ENCODE data around the gene AIFM3.

Gene AIFM3

DNA sequence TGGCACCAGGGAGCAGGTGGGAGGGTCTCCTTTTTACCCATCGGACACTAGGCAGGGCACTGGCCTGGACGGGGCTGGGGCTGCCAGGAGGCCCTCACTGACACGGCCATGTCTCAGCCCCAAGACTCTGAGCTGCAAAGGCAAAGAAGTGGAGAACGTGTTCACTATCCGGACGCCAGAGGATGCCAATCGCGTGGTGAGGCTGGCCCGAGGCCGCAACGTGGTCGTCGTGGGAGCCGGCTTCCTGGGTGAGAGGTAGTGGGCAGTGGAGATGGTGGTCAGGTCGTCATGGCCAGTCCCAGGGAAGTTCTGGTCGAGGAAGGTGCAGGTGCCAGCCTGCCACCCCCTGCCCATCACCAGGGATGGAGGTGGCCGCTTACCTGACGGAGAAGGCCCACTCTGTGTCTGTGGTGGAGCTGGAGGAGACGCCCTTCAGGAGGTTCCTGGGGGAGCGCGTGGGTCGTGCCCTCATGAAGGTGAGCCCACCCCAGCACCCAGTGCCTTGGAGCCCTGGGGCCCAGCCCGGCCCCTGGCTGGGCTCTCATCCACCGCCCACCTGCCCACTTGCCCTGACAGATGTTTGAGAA is 9.3 kb downstream of the AIFM3 start:
- no peak for DNase-seq

DNA sequence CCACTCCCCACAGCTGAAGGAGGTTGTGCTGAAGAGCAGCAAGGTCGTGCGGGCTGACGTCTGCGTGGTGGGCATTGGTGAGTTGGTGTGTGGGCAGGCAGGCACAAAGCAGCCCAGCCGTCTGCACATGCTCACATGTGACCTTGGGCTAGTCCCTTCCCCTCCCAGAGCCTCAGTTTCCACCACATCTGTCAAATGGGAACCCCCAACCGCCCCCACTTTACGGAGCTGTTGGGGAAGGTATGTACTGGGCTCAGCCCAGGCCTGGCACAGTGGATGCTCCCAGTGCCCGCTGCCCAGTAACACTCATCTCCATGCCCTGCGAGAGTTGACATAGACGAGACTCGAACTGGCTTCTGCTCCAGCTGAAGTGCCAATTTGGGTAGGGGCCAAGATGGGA is 10.0 kb downstream of the AIFM3 start:
- DNase-seq: no peak

DNA sequence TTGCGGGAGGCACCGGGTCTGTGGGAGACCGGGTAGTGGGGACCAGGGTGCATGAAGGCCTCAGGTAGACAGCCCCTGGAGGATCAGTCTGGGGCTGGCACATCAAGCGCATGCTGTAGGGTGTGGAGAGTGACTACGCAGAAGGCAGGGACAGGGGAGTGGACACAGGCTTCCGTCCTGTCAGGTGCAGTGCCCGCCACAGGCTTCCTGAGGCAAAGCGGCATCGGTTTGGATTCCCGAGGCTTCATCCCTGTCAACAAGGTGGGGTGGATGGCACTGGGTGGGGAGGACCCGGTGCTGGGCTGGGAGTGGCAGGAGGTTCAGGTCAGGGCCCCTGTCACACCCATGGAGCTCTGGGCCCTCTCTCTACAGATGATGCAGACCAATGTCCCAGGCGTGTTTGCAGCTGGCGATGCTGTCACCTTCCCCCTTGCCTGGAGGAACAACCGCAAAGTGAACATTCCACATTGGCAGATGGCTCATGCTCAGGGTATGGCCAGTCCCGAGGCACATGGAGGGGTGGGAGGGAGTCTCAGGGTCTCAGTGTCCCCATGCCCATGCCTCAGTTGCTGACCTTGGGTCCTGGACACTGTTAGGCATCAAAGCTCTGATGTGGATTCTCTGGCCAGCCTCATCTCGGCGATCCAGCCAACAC is 10.6 kb downstream of the AIFM3 start:
- no peak for DNase-seq

DNA sequence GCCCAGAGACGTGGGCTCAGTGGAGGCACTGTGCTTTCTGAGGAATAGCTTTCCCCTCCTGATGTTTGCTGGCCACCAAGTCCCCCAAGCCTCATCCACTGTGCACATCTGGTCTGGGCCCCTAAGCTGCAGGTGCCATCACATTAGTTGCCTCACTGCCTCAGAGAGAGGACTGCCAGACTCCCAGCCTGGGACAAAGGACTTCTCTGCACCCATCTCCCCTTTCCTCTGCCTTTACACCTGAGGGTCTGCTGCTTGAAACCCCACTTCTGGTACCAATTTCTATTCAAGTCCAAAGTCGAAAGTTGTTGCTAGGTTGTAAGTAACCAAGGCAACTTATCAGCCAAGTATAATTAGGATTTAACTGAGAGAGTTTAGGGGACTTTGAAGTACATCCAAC is 11.4 kb downstream of the AIFM3 start:
- DNase-seq: no peak

DNA sequence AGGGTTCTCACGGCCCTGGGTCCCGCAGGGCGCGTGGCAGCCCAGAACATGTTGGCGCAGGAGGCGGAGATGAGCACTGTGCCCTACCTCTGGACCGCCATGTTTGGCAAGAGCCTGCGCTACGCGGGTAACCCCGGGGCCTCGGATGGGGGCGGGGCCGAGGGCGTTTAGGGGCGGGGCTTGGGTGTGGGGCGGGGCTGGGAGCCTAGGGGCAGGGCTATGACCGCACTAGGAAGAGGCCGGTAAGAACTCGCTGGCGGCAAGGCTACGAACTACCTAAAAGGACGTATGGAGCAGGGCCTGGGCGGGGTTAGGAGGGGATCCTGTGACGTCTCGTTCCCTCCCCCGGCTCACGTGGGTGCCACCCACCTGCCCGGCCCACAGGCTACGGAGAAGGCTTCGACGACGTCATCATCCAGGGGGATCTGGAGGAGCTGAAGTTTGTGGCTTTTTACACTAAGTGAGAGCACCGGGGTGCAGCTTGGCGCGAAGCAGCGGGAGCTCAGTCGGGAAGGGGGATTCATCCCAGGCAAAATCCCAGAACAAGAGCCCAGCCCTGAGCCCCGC is 12.3 kb downstream of the AIFM3 start:
- DNase-seq: no peak

DNA sequence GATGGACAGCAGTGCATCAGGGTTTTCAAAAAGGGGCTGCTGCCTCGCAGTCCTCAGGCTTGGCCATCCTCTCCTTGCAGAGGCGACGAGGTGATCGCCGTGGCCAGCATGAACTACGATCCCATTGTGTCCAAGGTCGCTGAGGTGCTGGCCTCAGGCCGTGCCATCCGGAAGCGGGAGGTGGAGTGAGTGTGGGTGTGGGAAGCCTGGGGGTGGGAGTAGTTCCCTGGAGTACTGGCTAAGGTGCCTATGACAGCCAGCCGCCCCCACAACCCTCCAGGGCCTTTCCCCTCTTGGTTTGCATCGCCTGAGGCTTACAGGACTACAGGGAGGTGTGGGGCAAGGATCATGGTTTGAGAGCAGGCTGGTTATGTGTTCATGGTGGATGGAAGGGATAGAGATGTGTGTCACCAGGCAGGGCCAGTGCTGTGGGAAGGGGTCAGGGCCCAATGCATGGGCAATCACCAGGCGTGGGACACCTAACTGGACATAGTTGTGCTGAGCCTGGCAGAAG is 12.9 kb downstream of the AIFM3 start:
- no peak for DNase-seq

DNA sequence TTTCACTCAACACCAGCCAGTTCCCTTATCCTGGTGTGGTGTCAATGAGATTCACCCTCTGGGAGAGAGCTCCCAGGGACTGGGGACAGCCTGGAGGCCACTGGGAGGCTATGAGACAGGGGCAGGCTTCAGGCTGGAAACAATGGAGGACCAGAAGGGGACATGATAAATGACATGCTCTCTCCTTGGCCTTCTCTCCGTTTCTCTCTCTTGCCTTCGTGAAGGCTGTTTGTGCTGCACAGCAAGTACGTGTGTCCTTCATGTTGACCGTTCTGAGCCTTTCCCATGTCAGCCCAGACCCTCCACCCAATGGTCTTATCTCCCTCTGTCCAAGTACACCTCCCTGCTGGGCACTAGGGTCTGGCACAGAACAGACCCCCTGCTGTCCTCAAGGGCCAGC is 13.5 kb downstream of the AIFM3 start:
- DNase-seq: no peak

DNA sequence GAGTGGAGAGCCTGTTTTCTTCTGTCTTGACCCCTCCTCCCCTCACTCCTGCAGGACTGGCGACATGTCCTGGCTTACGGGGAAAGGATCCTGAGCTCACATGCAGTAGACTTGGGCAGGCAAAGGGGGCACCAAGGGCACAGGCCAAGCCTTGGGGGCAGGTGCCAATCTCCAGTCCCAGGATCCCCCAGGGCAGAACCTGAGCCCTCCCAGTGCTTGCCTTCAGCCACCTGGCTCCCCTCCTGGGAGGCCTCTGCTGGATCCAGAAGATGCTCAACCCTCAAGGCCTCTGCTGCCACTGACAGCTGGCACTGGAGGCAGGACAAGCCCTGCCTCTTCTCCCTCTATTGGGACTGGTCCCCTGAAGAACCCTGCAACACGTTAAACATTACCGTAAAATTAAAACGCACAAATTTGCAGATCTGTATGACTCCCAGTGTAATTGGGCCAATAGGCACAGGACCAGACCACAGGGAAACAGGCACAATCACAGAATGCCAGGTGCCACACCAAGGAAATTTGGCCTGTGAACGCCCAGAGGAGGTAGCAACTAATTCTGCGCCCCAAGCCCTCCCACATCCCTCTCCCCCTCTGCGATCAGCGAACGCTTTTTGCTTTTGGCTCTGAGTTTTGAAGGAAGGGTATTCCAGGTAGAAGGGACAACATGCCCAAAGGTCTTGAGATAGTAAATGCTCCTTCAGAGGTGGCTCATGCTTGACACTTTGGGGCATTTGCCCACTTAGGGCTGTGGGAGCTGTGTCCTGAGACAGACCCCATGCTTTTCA is 14.1 kb downstream of the AIFM3 start:
- DNase-seq: no peak

DNA sequence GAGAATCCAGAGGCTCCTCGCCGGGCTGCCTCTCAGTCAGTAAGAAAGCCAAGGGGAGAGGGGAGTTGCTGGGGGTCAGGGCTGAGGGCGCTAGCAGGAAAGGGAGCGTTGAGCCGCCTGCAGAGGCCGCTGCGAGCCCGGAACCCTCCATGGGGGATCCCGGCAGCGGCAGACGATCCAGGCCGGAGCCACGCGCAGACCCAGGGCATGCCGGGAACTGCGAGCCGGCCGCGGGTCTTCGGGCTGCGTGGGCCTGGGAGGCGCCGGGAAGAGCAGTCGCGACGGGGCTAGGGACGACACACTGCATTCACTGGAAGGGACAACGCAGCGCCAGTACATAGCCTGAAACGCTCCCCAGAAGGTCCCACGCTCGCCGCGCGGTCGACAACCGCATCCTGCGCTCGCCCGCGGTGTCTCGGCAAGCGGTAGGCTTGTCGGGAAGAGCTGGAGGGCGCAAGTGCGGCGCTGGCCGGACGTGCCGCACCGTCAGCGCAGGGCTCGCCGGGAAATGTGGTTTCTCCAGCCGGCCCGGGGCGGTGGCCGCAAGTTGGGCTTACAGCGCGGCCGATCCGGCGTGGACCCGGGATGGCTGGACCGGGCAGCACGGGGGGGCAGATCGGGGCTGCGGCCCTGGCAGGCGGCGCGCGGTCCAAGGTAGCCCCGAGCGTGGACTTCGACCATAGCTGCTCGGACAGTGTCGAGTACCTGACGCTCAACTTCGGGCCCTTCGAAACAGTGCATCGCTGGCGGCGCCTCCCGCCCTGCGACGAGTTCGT is 14.9 kb downstream of the AIFM3 start, which contains the start of gene LZTR1:
LZTR1 (plus strand) TSS at position 511 of the 776 bp plus-strand sequence; CDS start at position 586, 75 bp downstream.
- peak; percentile 38 for DNase-seq

DNA sequence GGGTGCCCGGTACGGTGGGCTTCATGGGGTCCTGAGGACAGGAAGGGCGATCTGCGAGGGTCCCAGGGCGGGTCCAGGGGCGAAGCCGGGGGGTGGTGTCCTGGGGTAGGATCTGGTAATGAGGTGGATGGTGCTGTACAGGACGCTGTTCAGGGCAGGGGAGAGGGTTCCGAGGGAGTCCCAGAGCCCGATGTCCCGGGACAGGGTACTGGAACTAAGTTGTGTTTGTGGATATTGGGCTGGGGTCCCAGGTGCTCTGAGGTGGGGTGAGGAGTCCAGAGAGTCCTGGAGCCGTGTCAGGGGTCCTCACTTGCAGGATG is 15.5 kb downstream of the AIFM3 start:
- no peak for DNase-seq

DNA sequence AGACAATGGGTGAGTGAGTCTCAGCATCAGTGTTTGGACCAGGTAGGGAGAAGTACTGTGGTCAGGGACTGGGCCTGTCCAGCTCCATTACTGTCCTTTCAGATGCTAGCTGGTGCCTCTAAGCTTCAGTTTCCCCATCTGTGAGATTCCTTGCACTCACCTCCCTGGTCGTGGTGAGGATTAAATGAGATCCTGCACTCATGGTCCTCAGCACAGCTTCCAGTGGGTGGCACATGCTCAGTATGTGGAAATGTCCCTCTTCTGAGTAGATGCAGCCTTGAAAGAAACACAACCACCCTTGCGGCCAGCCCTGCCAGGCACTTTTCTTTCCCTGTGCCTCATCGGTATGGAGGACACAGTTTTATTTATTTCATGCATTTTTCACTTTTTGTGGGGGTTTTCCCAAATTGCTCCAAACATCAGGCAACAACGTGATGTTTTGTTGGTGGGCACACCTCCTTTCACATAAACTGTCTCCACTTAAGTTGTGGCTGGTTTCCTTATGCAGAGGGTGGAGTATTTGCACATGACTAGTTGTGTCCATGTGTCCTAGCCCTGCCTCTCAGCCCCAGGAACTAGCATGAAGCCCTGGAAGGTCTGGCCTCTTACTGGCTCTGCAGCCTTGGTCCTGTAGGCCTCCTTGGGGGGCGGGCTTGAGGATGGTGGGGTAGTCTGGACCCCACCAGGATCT is 16.2 kb downstream of the AIFM3 start:
- DNase-seq: no peak

DNA sequence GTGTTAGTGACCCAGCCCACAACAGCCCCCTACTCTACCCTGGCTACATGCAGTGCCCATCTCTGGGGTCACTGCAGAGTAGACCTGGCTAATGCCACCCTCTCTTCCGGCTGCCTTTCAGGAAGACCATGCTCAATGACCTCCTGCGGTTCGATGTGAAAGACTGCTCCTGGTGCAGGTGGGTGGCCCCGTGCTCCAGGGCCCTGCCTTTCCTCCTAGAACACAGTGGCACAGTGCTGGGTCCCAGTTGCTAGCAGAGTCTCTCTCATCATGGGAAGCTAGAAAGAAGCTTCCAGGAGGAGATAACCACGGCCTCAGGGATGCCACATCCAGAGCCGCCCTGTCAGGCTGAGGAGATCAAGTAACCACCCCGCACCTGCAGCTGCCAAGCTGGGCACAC is 18.7 kb downstream of the AIFM3 start:
- no peak for DNase-seq

DNA sequence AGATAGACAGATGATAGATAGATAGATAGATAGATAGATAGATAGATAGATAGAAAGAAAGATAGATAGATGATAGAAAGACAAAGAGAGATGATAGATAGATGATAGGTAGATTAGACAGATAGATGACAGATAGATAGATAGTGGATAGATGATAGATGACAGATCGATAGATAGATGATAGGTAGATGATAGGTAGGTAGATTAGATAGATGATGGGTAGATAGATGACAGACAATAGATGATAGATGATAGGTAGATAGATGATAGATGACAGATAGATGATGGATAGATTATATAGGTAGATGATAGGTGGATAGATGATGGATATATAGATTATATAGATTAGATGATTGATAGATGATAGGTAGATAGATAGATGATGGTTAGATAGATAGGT is 19.3 kb downstream of the AIFM3 start:
- DNase-seq: no peak

DNA sequence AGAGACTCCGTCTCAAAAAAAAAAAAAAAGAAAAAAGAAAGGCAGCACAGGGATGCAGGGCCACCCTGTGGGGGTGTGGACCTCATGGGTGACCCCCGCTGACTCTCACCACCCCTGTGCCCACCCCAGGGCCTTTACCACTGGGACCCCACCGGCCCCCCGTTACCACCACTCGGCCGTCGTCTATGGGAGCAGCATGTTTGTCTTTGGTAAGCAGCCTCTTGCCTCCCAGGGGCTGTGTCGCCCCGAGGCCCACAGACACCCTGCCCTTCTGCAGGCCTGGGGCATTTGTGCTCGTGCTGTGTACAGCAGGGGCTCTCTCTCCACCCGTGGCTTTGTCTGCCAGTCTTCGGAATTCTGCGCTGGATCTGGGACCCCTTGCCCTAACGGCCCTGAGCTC is 20.3 kb downstream of the AIFM3 start:
- DNase-seq: no peak

DNA sequence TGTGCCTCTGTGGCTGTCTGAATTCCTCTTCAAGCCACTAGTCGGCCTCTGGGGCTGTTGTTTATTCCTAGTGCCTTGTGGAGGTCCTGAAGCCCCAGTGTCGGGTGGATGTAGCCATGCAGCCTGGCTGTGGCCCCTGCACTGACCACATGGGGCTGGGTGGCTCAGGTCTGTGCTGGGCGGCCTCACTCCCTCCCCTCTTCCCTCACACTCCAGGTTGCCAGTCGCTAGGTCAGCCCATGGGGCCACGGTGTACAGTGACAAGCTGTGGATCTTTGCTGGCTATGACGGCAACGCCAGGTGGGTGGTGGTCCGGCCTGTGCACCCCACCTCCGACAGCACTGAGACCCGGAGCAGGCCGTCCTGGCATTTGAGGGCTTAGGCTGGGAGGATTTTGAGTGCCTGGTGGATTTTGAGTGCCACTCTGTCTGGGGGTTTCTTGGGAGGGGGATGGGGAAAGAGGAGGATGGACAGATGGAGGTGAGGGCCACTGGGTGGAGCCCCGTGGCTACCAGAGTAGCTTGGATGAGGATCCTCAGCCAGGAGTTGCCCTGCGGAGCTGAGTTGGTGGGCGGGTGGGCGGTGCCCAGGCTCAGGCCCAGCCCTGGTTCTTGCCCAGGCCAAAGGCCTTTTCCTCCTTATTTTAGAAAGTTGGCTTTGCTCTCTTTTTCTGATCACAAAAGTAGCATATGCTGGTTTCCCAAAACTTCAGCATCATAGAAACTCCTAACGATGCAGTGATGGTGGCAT is 21.7 kb downstream of the AIFM3 start:
- DNase-seq: no peak

DNA sequence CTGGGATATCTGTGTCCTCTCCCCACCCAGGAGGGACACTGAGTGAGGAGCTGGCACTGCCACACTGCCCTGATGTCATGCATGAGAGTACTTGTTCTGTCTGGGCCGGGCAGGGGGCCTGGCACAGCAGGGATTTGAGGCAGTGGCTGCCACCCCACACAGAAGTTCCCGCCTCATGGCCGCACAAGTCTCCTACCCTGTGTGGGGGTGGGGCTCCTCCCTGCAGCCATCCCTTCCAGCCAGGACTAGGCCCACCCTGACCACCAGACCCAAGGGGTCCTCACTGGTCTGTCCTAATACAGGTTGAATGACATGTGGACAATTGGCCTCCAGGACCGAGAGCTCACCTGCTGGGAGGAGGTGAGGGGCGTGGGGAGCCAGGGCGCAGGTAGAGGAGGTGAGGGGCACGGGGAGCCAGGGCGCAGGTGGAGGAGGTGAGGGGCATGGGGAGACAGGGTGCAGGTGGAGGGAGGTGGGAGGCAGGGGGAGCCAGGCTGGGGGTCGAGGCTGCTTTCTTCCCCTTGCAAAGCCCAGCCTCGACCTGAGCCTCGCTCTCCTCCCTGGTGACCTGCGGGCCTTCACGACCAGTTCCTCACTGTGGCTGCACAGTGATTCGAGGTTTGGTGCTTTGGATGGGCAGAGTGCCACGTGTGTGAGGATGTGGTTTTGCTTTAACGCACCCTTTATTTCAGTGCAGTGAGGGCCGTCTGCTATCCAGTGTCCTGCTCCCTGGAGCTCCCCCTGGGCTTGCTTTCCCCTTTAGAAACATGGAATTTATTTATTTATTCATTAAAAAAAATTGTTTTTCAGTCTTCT is 22.5 kb downstream of the AIFM3 start:
- DNase-seq: no peak

DNA sequence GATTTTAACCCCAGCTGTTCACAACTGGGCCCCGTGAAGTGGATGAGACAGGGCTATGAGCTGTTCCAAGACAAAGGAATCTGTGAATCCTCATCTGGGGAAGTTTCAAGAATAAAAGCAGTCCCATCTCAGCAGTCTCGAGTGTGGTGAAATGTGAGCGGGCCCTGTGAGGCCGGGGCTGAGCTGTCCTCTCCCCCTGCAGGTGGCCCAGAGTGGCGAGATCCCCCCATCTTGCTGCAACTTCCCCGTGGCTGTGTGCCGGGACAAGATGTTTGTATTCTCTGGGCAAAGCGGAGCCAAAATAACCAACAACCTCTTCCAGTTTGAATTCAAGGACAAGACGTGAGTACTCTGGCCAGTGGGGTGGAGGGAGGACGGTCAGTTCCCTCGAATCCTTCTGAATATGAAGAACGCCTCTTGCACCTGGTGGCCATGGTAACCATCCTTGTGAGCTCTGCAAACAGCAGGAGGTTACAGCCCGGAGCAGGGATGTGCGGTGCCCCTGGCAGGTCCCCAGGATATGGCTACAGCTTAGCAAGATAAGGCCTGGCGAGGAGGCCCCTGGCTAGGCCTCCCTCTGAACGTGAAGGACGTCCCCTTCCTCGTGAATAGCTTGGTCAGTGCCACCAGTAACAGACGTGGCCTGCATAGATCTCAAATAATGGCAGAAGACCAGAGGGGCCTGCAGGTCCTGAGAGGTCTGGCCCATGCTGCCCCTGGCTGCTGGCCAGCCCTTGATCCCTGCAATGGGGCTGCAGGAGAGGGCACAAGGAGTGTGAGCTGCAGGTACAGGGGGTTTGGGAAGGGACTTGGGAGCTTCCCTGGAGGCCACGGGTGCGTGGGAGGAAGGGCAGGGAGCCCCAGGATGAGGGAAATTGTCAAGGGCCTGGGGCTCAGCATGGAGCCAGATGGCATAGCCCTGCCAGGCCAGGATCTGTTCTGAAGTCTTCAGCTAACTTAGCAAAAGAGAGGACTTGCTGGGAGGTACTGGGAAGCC is 23.4 kb downstream of the AIFM3 start:
- DNase-seq: no peak

DNA sequence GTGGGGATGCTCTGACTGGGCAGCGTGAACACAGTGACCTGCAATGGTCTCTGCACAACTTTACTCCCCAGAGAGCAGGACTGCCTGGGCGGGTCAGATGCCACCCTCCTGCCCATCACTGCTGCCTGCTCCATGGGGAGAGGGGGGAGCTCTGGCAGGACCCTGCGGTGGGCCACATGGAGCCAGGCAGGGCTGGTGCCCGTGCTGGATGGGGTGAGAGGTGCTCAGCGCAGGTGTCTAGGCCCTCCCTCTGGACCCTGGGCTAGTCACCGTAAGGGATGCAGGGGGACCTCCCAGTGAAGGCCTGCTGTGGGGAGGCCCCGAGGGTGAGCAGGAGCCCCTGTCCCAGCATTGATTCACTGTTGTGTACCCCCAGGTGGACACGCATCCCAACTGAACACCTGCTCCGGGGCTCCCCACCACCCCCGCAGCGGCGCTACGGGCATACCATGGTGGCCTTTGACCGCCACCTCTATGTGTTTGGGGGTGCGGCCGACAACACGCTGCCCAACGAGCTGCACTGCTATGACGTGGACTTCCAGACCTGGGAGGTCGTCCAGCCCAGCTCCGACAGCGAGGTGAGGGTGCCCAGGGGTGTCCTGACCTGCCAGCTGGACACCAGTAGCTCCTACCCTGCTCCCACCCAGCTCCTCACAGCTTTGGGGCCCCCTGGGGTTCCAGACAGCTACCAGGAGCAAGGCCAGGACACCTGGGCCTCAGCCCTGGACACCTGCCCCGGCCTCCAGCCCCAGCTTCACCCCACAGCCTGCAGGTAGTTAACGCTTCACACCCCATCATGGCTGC is 24.4 kb downstream of the AIFM3 start:
- DNase-seq: no peak

DNA sequence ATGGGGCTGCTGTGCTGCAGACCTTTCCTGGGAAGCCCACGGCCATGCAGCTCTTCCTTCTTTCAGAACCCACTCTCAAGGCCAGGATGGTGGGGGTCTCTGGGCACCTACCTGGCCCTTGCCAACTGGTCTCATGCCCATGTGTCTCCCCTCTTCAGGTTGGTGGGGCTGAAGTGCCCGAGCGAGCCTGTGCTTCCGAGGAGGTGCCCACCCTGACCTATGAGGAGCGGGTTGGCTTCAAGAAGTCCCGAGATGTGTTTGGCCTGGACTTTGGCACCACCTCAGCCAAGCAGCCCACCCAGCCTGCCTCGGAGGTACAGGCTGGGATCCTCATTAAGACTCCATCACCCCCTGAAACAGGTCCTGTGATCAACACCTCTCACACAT is 25.0 kb downstream of the AIFM3 start:
- DNase-seq: no peak

Measured in NCI-H1694 (cell line).